ENCODE results near the gene GLMP.

Gene GLMP

DNA sequence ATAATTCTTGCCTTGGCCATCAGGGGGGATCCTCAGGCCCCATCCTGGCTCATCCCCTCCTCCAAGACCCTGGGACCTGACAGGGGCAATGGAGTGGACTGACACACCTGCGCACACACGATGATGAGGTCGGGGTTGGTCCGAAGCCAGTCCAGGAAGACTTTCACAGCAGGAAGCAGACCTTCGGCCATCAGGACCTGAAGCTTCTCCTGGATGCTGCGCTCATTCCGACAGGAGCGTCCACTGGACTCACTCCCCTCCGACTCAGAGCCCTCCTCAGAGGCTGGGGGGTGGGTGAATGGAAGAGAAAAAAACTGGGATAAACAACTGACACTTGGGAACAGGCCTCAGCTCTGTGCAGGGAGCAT lies 32.2 kb downstream of the GLMP start:
- H3K9me3 Mint-ChIP-seq: no peaks in the 10 kb centered on the region
- H3K27ac Mint-ChIP-seq: peak overlapping the region; percentile 17
- H3K27me3 Mint-ChIP-seq (ENCODE audit: low read depth, poor library complexity): no peaks in the 10 kb centered on the region
- H3K4me3 Mint-ChIP-seq: no peak overlapping the region
- TF ChIP-seq, protein P1, sequence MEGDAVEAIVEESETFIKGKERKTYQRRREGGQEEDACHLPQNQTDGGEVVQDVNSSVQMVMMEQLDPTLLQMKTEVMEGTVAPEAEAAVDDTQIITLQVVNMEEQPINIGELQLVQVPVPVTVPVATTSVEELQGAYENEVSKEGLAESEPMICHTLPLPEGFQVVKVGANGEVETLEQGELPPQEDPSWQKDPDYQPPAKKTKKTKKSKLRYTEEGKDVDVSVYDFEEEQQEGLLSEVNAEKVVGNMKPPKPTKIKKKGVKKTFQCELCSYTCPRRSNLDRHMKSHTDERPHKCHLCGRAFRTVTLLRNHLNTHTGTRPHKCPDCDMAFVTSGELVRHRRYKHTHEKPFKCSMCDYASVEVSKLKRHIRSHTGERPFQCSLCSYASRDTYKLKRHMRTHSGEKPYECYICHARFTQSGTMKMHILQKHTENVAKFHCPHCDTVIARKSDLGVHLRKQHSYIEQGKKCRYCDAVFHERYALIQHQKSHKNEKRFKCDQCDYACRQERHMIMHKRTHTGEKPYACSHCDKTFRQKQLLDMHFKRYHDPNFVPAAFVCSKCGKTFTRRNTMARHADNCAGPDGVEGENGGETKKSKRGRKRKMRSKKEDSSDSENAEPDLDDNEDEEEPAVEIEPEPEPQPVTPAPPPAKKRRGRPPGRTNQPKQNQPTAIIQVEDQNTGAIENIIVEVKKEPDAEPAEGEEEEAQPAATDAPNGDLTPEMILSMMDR (IDR thresholded peaks at IDR 0.05): no peak
- H3K36me3 Mint-ChIP-seq (ENCODE audit: low read depth): peaks cover 86% of the 10 kb centered on the region
- DNase-seq: no peak
- no peaks in the 10 kb centered on the region for H3K4me1 Mint-ChIP-seq

DNA sequence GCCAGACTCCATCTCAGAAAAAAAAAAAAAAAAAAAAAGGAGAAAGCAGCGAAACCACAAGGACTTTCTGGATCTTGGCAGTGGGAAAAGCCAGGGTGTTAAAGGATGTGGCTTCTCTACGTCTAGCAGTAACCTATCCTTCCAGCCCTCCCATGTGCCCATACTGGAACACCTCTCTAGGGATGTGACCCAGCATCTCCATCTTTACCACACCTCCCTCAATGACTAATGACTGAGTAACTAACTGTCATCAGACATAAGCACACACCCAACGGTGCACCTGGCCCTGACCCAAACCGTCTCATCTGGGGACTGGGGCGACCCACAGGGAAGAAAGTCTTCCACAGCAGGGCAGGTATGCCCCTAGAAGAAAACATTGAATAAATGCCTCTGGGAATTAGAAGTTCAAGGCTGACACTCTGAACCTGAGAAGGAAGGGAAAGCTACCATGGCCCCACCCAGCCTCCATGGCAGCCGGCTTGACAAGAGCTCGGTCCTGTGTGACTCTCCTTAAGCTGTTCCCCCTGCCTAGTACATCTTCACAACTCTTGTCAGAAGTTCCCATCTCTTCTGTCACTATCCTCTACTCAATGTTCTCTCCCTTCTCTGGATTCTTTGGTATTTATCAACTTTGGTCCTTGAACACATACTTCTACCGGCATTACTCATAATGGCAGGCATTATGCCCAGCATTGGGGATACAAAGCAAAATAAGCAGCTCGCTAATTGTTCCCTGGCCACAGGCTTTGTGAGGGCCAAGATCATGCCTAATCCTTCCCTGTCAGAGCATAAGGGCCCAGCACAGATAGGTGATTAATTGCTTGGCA lies 32.8 kb downstream of the GLMP start:
- H3K4me1 Mint-ChIP-seq: no peaks in the 10 kb centered on the region
- no peaks in the 10 kb centered on the region for H3K27me3 Mint-ChIP-seq (ENCODE audit: low read depth, poor library complexity)
- DNase-seq: no peak
- no peaks in the 10 kb centered on the region for H3K9me3 Mint-ChIP-seq
- no peak overlapping the region for H3K4me3 Mint-ChIP-seq
- TF ChIP-seq, protein P1 (IDR thresholded peaks at IDR 0.05): no peak
- no peak overlapping the region for H3K27ac Mint-ChIP-seq
- H3K36me3 Mint-ChIP-seq (ENCODE audit: low read depth): peaks cover 85% of the 10 kb centered on the region

DNA sequence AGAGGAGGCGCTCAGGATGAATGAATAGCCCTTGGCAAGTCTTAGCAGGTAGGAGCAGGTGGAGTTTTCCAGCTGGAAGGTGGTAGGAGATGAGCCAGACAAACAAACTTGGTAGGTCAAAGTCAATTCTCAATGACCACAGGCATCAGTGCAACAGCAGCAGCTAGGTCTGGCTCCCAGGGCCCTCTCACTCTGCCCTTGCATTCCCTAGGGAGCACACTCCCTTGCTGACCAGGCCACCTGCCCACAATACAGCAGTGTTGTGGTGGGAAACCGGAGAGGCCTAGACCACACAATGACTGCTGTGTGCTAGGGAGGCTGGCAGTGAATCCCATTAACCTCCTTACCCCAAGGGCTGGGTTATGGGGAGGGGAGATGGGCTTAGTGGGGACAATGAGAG lies 34.6 kb downstream of the GLMP start:
- Mint-ChIP-seq H3K27ac (no peak overlapping the region), H3K27me3 (ENCODE audit: low read depth, poor library complexity) (no peaks in the 10 kb centered on the region), H3K4me1 (no peaks in the 10 kb centered on the region), H3K4me3 (no peak overlapping the region), H3K9me3 (no peaks in the 10 kb centered on the region), H3K36me3 (ENCODE audit: low read depth) (peaks cover 81% of the 10 kb centered on the region)
- no peak for DNase-seq
- TF ChIP-seq, protein P1 (IDR thresholded peaks at IDR 0.05): no peak

DNA sequence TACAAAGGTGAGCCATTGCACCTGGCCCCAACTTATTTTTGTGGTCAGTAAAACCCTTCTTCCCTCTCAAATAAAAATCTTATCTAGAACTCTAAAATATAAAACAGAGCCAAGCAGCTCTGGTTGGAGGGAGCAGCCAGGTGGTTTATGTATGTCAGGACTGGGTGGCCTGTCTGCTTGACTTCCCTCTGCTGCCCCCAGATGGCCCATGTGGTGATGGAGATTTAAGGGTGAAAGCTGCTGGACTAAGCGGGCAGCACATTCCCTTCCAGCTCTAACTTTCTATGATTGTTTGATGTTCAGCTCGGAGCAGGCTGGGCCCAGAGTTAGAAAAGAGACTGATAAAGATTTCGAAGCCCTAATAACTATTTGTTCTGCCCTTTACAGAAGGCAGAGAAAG lies 35.7 kb downstream of the GLMP start:
- no peaks in the 10 kb centered on the region for H3K4me1 Mint-ChIP-seq
- H3K27me3 Mint-ChIP-seq (ENCODE audit: low read depth, poor library complexity): no peaks in the 10 kb centered on the region
- TF ChIP-seq, protein P1 (IDR thresholded peaks at IDR 0.05): no peak
- no peaks in the 10 kb centered on the region for H3K9me3 Mint-ChIP-seq
- H3K4me3 Mint-ChIP-seq: no peak overlapping the region
- H3K27ac Mint-ChIP-seq: peak overlapping the region; percentile 82
- peaks cover 74% of the 10 kb centered on the region for H3K36me3 Mint-ChIP-seq (ENCODE audit: low read depth)
- no peak for DNase-seq

DNA sequence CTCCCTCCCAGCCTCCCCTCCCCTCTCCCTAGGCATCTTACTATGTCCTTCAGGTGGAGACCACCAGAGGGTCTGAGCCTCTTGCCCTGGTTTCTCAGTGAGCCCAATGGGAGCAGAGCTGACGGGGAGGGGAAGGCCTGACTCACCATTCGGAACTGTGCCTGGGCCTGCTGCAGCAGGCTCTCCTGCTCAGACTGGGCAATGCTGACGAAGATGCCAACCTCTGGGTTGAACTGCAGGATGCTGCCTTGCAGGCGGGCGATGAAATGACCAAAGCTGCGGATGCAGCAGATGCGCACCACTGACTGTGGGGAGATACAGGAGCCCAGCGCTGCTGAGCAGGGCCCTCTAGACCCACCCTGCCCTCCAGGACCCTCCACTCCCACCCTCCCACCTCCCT lies 36.6 kb downstream of the GLMP start:
- Mint-ChIP-seq H3K4me1 (no peaks in the 10 kb centered on the region), H3K9me3 (no peaks in the 10 kb centered on the region), H3K27ac (no peak overlapping the region), H3K36me3 (ENCODE audit: low read depth) (peaks cover 69% of the 10 kb centered on the region), H3K27me3 (ENCODE audit: low read depth, poor library complexity) (no peaks in the 10 kb centered on the region), H3K4me3 (no peak overlapping the region)
- no peak for DNase-seq
- TF ChIP-seq, protein P1 (IDR thresholded peaks at IDR 0.05): no peak

DNA sequence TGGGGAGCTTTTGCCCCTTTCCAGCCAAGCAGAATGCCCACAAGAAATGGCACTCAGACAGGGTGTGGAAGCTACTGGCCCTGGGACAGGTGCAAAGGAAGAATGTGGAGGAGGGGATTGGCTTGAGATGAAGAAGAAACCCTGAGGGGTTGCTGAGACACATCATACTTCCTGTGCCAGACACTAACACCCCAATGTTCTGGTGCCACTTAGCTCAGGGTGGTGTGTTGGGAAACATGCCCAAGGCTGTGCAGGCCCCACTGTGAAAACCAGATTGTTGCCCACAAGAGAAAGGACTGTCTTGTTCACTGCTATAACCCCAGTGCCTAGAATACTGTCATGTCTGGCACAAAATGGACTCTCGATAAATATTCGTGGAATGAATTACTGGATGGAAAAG lies 37.8 kb downstream of the GLMP start:
- no peaks in the 10 kb centered on the region for H3K4me1 Mint-ChIP-seq
- no peaks in the 10 kb centered on the region for H3K9me3 Mint-ChIP-seq

More for the DNA sequence above, 37.8 kb downstream of the GLMP start:
- no peak overlapping the region for H3K4me3 Mint-ChIP-seq
- TF ChIP-seq, protein P1 (IDR thresholded peaks at IDR 0.05): no peak
- DNase-seq: no peak
- H3K27me3 Mint-ChIP-seq (ENCODE audit: low read depth, poor library complexity): no peaks in the 10 kb centered on the region
- H3K27ac Mint-ChIP-seq: peak overlapping the region; percentile 51
- H3K36me3 Mint-ChIP-seq (ENCODE audit: low read depth): peaks cover 67% of the 10 kb centered on the region
